GM23338 (cell line): ENCODE results near the gene KCNK15. TPM values are rescaled to one million over a fixed set of nuclear protein-coding genes. Genes with fewer than 3 reads are reported as not detected.

ENCODE experiments used
- ATAC-seq: fragments of 200-7000 bp; cut with Tn5 transposase; 3 replicates; pipeline ENCODE4 v1.9.1; 2020
- DNase-seq: peaks from one replicate; pipeline ENCODE4 v3.0.0-alpha.2; 2015; ENCODE audit warnings: low spot score
- H2AFZ ChIP-seq: fragments of 200-600 bp; sonication (generic); 2 replicates; pipeline ENCODE4 v1.8.0; 2016; ENCODE audit warnings: antibody characterized with exemption, mild to moderate bottlenecking, moderate library complexity
- H3F3A ChIP-seq: fragments of 200-600 bp; sonication (generic); replicated peaks from 2 replicates; pipeline ENCODE4 v1.8.0; 2017; ENCODE audit warnings: antibody characterized with exemption, mixed run types, low read depth
- H3K27ac ChIP-seq: fragments of 200-600 bp; sonication (generic); 2 replicates; pipeline ENCODE4 v1.6.1; 2016; ENCODE audit warnings: low read depth
- H3K27me3 ChIP-seq: fragments of 200-600 bp; sonication (generic); 2 replicates; pipeline ENCODE4 v1.8.0; 2016; ENCODE audit warnings: mild to moderate bottlenecking, mixed run types, moderate library complexity; ENCODE audit not compliant: insufficient read depth
- H3K36me3 ChIP-seq: fragments of 200-600 bp; sonication (generic); 2 replicates; pipeline ENCODE4 v1.8.0; 2016; ENCODE audit warnings: mild to moderate bottlenecking; ENCODE audit not compliant: insufficient read depth
- H3K4me1 ChIP-seq: fragments of 200-600 bp; sonication (generic); 2 replicates; pipeline ENCODE4 v1.8.0; 2016; ENCODE audit warnings: mild to moderate bottlenecking, moderate library complexity; ENCODE audit not compliant: insufficient read depth
- H3K4me2 ChIP-seq: fragments of 200-600 bp; sonication (generic); 2 replicates; pipeline ENCODE4 v1.7.1; 2017; ENCODE audit warnings: mixed run types
- H3K4me3 ChIP-seq: fragments of 200-600 bp; sonication (generic); 2 replicates; pipeline ENCODE4 v1.6.1; 2016; ENCODE audit warnings: mixed run types
- H3K79me2 ChIP-seq: fragments of 200-600 bp; sonication (generic); replicated peaks from 2 replicates; pipeline ENCODE4 v1.8.0; 2017; ENCODE audit warnings: mild to moderate bottlenecking; ENCODE audit not compliant: insufficient read depth
- H3K9me2 ChIP-seq: fragments of 200-600 bp; sonication (generic); 2 replicates; pipeline ENCODE4 v1.8.0; 2017; ENCODE audit not compliant: insufficient read depth
- H4K20me1 ChIP-seq: fragments of 200-600 bp; sonication (generic); replicated peaks from 2 replicates; pipeline ENCODE4 v1.8.0; 2017; ENCODE audit warnings: mild to moderate bottlenecking; ENCODE audit not compliant: insufficient read depth
- H3K27ac Mint-ChIP-seq: 2 replicates; pipeline ENCODE4 v1.8.0; 2020; ENCODE audit warnings: inconsistent platforms, mild to moderate bottlenecking, moderate library complexity, mixed read lengths
- H3K27me3 Mint-ChIP-seq: 3 replicates; pipeline ENCODE4 v1.8.0; 2022; ENCODE audit warnings: low read depth, mild to moderate bottlenecking, moderate library complexity, mixed read lengths, inconsistent platforms; ENCODE audit not compliant: insufficient read depth, poor library complexity
- H3K36me3 Mint-ChIP-seq: 3 replicates; pipeline ENCODE4 v1.8.0; 2021; ENCODE audit warnings: low read depth, mild to moderate bottlenecking, inconsistent platforms, moderate library complexity, mixed read lengths
- H3K4me1 Mint-ChIP-seq: 3 replicates; pipeline ENCODE4 v1.8.0; 2020; ENCODE audit warnings: mild to moderate bottlenecking, inconsistent platforms, mixed read lengths
- H3K4me3 Mint-ChIP-seq: 3 replicates; pipeline ENCODE4 v1.8.0; 2021; ENCODE audit warnings: moderate library complexity, mild to moderate bottlenecking, inconsistent platforms, mixed read lengths
- H3K9me3 Mint-ChIP-seq: 3 replicates; pipeline ENCODE4 v1.8.0; 2020; ENCODE audit warnings: moderate library complexity, mild to moderate bottlenecking, inconsistent platforms, mixed read lengths
- CREB1 ChIP-seq: fragments of 250-450 bp; sonication (Bioruptor Pico); IDR thresholded peaks from 2 replicates; pipeline ENCODE4 v1.5.0; 2020; ENCODE audit warnings: low read depth, mild to moderate bottlenecking, moderate library complexity
- ETS1 ChIP-seq: IDR thresholded peaks from 2 replicates; pipeline ENCODE4 v1.6.1; 2016; ENCODE audit warnings: antibody characterized with exemption
- EZH2 ChIP-seq: fragments of 200-600 bp; sonication (generic); IDR thresholded peaks from one replicate; pipeline ENCODE4 v1.8.0; 2017; ENCODE audit warnings: antibody characterized with exemption, mild to moderate bottlenecking, low read depth; ENCODE audit not compliant: unreplicated experiment
- EZH2phosphoT487 ChIP-seq: fragments of 200-600 bp; sonication (generic); IDR thresholded peaks from one replicate; pipeline ENCODE4 v1.8.1; 2018; ENCODE audit warnings: antibody characterized with exemption; ENCODE audit not compliant: unreplicated experiment
- JUNB ChIP-seq: IDR thresholded peaks from one replicate; pipeline ENCODE4 v1.6.1; 2016; ENCODE audit warnings: antibody characterized with exemption; ENCODE audit not compliant: unreplicated experiment
- NANOG ChIP-seq: IDR thresholded peaks from 2 replicates; pipeline ENCODE4 v1.6.1; 2016; ENCODE audit warnings: antibody characterized with exemption, borderline replicate concordance
- POLR2AphosphoS5 ChIP-seq: IDR thresholded peaks from 2 replicates; pipeline ENCODE4 v1.6.1; 2016; ENCODE audit warnings: antibody characterized with exemption, low read depth
- REST ChIP-seq: IDR thresholded peaks from one replicate; pipeline ENCODE4 v1.6.1; 2018; ENCODE audit warnings: antibody characterized with exemption; ENCODE audit not compliant: unreplicated experiment
- STAT1 ChIP-seq: IDR thresholded peaks from one replicate; pipeline ENCODE4 v1.6.1; 2016; ENCODE audit warnings: antibody characterized with exemption; ENCODE audit not compliant: unreplicated experiment
- ZNF114 ChIP-seq: fragments of 250-450 bp; sonication (Bioruptor Pico); IDR thresholded peaks from 2 replicates; pipeline ENCODE4 v1.5.0; 2020; ENCODE audit warnings: mild to moderate bottlenecking, moderate library complexity
- ZNF331 ChIP-seq: fragments of 250-450 bp; sonication (Bioruptor Pico); IDR thresholded peaks from 2 replicates; pipeline ENCODE4 v1.5.0; 2020; ENCODE audit warnings: low read depth, mild to moderate bottlenecking, moderate library complexity
- ZNF462 ChIP-seq: fragments of 250-450 bp; sonication (Bioruptor Pico); IDR thresholded peaks from 2 replicates; pipeline ENCODE4 v1.5.0; 2020; ENCODE audit warnings: mild to moderate bottlenecking, moderate library complexity
- polyA plus RNA-seq: library from polyadenylated mRNA; unstranded; fragments of >200 nt; fragmentation: Nextera tagmentation; extraction: Ambion mirVana; gene quantifications from 2 replicates; pipeline ENCODE4 v1.2.1, GENCODE V29; 2016
- total RNA-seq: library from RNA; depleted of rRNA; stranded (reverse); fragments of >200 nt; shearing (Covaris generic); gene quantifications from 2 replicates; pipeline ENCODE4 v1.2.3, GENCODE V29; 2014
- TF ChIP-seq, protein P1 (sequence below), 2 experiments: fragments of 200-600 bp in 1 of 2; sonication (generic) in 1 of 2; conservative IDR thresholded peaks; 2 replicates each; pipeline versions ENCODE4 v1.5.1 to v1.6.1; 2016 to 2017; ENCODE audit warnings: antibody characterized with exemption in 2 of 2, low read depth in 2 of 2, mild to moderate bottlenecking in 2 of 2, moderate library complexity in 1 of 2

The KCNK15 gene
- total and polyA plus RNA-seq, 2 experiments from 2014 or later, result 0.63 to 3.3 TPM

- TF ChIP-seq STAT1 (no peak), JUNB (no peak)
These were observed 23.9 kb upstream of the KCNK15 start (continued) for GRCh38 chr20:44721785-44722054.

DNA sequence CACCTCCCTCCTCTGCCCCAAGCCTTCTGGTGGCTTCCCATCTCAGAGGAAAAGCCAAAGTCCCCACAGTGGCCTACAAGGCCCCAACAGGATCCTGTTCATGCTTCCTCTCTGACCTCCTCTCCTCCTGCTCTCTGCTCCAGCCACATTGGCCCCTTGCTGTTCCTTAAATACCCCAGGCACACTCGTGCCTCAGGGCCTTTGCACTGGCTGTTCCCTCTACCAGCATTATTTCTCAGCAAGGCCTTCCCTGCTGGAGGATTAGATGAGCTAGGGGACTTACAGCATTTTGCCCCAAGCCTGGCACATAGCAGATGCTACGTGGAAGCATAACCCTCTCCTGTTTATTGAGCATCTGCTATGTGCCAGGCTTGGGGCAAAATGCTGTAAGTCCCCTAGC, 22.7 kb upstream of the KCNK15 start:
- Histone ChIP-seq H3K4me3 (no peak overlapping the region), H3K36me3 (no peaks in the 10 kb centered on the region), H3K27ac (no peak overlapping the region), H3K9me2 (no peaks in the 10 kb centered on the region), H4K20me1 (no peaks in the 10 kb centered on the region), H3K4me2 (no peak overlapping the region), H3K4me1 (peaks cover 9% of the 10 kb centered on the region), H3F3A (no peaks in the 10 kb centered on the region), H2AFZ (no peak overlapping the region), H3K79me2 (no peaks in the 10 kb centered on the region), H3K27me3 (no peaks in the 10 kb centered on the region)
- no peak overlapping the region for H3K4me3 Mint-ChIP-seq
- peaks cover 17% of the 10 kb centered on the region for H3K4me1 Mint-ChIP-seq
- H3K9me3 Mint-ChIP-seq, result no peaks in the 10 kb centered on the region
- ATAC-seq (no peak), DNase-seq (no peak)
- TF ChIP-seq EZH2 (no peak), POLR2AphosphoS5 (no peak), STAT1 (no peak), ZNF462 (CRISPR knock-in tag) (no peak), REST (no peak), JUNB (no peak), ZNF114 (CRISPR knock-in tag) (no peak), EZH2phosphoT487 (no peak), ETS1 (no peak), NANOG (no peak), ZNF331 (CRISPR knock-in tag) (no peak), CREB1 (CRISPR knock-in tag) (no peak)
- TF ChIP-seq, protein P1, sequence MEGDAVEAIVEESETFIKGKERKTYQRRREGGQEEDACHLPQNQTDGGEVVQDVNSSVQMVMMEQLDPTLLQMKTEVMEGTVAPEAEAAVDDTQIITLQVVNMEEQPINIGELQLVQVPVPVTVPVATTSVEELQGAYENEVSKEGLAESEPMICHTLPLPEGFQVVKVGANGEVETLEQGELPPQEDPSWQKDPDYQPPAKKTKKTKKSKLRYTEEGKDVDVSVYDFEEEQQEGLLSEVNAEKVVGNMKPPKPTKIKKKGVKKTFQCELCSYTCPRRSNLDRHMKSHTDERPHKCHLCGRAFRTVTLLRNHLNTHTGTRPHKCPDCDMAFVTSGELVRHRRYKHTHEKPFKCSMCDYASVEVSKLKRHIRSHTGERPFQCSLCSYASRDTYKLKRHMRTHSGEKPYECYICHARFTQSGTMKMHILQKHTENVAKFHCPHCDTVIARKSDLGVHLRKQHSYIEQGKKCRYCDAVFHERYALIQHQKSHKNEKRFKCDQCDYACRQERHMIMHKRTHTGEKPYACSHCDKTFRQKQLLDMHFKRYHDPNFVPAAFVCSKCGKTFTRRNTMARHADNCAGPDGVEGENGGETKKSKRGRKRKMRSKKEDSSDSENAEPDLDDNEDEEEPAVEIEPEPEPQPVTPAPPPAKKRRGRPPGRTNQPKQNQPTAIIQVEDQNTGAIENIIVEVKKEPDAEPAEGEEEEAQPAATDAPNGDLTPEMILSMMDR (conservative IDR thresholded peaks at IDR 0.05; ENCODE audit: low read depth in 2 of 2), result no peak
- H3K27me3 Mint-ChIP-seq, result peaks cover 7% of the 10 kb centered on the region
- H3K36me3 Mint-ChIP-seq, result no peaks in the 10 kb centered on the region
- no peak overlapping the region for H3K27ac Mint-ChIP-seq
